SK-N-MC (cell line): ENCODE results near the gene SYNPO2.

ENCODE experiments used
- EZH2 ChIP-seq: fragments of 200-600 bp; sonication (generic); IDR thresholded peaks from one replicate; pipeline ENCODE4 v1.6.1; 2017; ENCODE audit warnings: antibody characterized with exemption
- FOXP2 ChIP-seq: optimal IDR thresholded peaks from 2 replicates; pipeline ENCODE3; 2011; ENCODE audit warnings: mild to moderate bottlenecking, moderate library complexity; ENCODE audit not compliant: insufficient read depth; ENCODE audit errors: extremely low read length, control extremely low read depth
- POLR2AphosphoS5 ChIP-seq: IDR thresholded peaks from 2 replicates; pipeline ENCODE4 v1.6.1; 2012; ENCODE audit warnings: mild to moderate bottlenecking, low read depth, low read length, borderline replicate concordance

DNA sequence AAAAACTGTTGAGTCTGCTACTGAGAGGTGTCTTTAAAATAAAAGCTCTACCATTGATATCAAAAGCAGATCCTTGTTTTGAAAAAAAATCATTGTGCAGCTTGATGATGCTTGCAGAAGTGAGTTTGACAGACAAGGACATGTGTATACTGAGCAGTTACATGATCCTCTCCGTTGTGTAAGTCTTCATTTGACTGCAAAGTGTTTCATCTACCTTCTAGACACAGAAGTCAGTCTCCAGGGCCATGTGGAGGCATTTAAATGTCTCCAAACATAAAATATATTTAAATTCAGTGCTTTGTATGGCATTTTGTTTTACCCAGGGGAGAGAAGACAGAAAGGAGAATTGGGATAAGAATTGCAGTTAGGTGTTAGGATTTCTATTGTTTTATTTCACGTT, 139.2 kb downstream of the SYNPO2 start:
- TF ChIP-seq EZH2 (no peak), POLR2AphosphoS5 (no peak), FOXP2 (no peak)
